A549 (cell line): ENCODE results near the gene TRAF1. TPM values are rescaled to one million over a fixed set of nuclear protein-coding genes. Genes with fewer than 3 reads are reported as not detected.

Experiments
- ATAC-seq, 2 experiments: fragments of 200-7000 bp in 1 of 2; fragments of >200 bp in 1 of 2; cut with Nextera tagmentation in 1 of 2; cut with Tn5 transposase in 1 of 2; 3 replicates each; pipeline versions ENCODE4 v1.8.0 to v1.9.1; 2018 to 2020; ENCODE audit warnings: mild to moderate bottlenecking in 1 of 2, moderate library complexity in 1 of 2
- CTCF ChIA-PET: fragments of 300-600 bp; sonication (Branson Sonifier 250); formaldehyde crosslinking; extraction: SDS; loops from one replicate; lab custom pipeline; 2021; ENCODE audit warnings: antibody characterized with exemption, inconsistent platforms; lab: Yijun Ruan, JAX
- POLR2A ChIA-PET: fragments of 350-600 bp; formaldehyde crosslinking; extraction: SDS; loops from one replicate; lab custom pipeline; 2021; ENCODE audit warnings: antibody characterized with exemption, inconsistent platforms; lab: Yijun Ruan, JAX
- DNase-seq, 2 experiments: peaks; one replicate each; pipeline versions ENCODE4 v3.0.0 to v3.0.0-alpha.2; 2011 to 2016; ENCODE audit warnings: low read depth in 1 of 2, low spot score in 1 of 2
- FAIRE-seq: peaks from 2 replicates; lab custom pipeline; 2011; peaks lifted over from hg19 to GRCh38; lab: Jason Lieb, UNC
- H3K27ac ChIP-seq, 2 experiments: fragments of >200 bp; sonication (Bioruptor Twin); formaldehyde crosslinking; 3 replicates each; pipeline ENCODE4 v1.5.1; 2016 to 2017
- H3K4me1 ChIP-seq: fragments of >200 bp; sonication (Bioruptor Twin); formaldehyde crosslinking; 3 replicates; pipeline ENCODE4 v1.6.1; 2016
- H3K4me2 ChIP-seq: fragments of >200 bp; sonication (Bioruptor Twin); formaldehyde crosslinking; 3 replicates; pipeline ENCODE4 v1.6.1; 2016
- H3K4me3 ChIP-seq: fragments of >200 bp; sonication (Bioruptor Twin); formaldehyde crosslinking; 3 replicates; pipeline ENCODE4 v1.5.1; 2016
- H3K9me3 ChIP-seq: fragments of >200 bp; sonication (Bioruptor Twin); formaldehyde crosslinking; 3 replicates; pipeline ENCODE4 v1.6.1; 2016
- BCL3 ChIP-seq: fragments of >200 bp; sonication (Bioruptor Twin); formaldehyde crosslinking; IDR thresholded peaks from 3 replicates; pipeline ENCODE4 v1.6.1; 2016
- BHLHE40 ChIP-seq: IDR thresholded peaks from 2 replicates; pipeline ENCODE4 v1.6.1; 2012; ENCODE audit warnings: low read depth, low read length, inconsistent platforms
- CTCF ChIP-seq: fragments of >200 bp; sonication (Bioruptor Twin); formaldehyde crosslinking; IDR thresholded peaks from 3 replicates; pipeline ENCODE4 v1.5.1; 2016
- E2F6 ChIP-seq: IDR thresholded peaks from 2 replicates; pipeline ENCODE4 v1.6.1; 2012; ENCODE audit warnings: low read depth, borderline replicate concordance
- EP300 ChIP-seq, 2 experiments: fragments of >200 bp; sonication (Bioruptor Twin); formaldehyde crosslinking; IDR thresholded peaks; 2 replicates in 1 of 2; 3 replicates in 1 of 2; pipeline ENCODE4 v1.6.1; 2016 to 2017
- HMGXB4 ChIP-seq: fragments of 250-450 bp; sonication (Bioruptor Pico); IDR thresholded peaks from 2 replicates; pipeline ENCODE4 v1.5.0; 2021; ENCODE audit warnings: mild to moderate bottlenecking, moderate library complexity, borderline replicate concordance
- JUN ChIP-seq, 2 experiments: fragments of >200 bp; sonication (Bioruptor Twin); formaldehyde crosslinking; IDR thresholded peaks; 2 replicates in 1 of 2; 3 replicates in 1 of 2; pipeline ENCODE4 v1.6.1; 2016 to 2017
- KDM1A ChIP-seq: fragments of 200-600 bp; sonication (generic); IDR thresholded peaks from 2 replicates; pipeline ENCODE4 v1.6.1; 2016; ENCODE audit warnings: low read depth, mild to moderate bottlenecking
- MAX ChIP-seq: IDR thresholded peaks from 2 replicates; pipeline ENCODE4 v1.6.1; 2012
- PBX3 ChIP-seq: IDR thresholded peaks from 2 replicates; pipeline ENCODE4 v1.6.1; 2012
- POLR2A ChIP-seq: IDR thresholded peaks from 2 replicates; pipeline ENCODE4 v1.6.1; 2012; ENCODE audit warnings: mild to moderate bottlenecking, low read length
- RAD21 ChIP-seq, 2 experiments: fragments of >200 bp in 1 of 2; sonication (Bioruptor Twin) in 1 of 2; formaldehyde crosslinking in 1 of 2; IDR thresholded peaks in 1 of 2; conservative IDR thresholded peaks in 1 of 2; 2 replicates in 1 of 2; 3 replicates in 1 of 2; pipeline ENCODE4 v1.6.1; 2012 to 2018; ENCODE audit warnings: inconsistent platforms in 1 of 2
- RCOR1 ChIP-seq: fragments of 150-350 bp; IDR thresholded peaks from 2 replicates; pipeline ENCODE4 v1.6.1; 2014; ENCODE audit warnings: antibody characterized with exemption, low read length, low read depth
- SMC3 ChIP-seq: fragments of >200 bp; sonication (Bioruptor Twin); formaldehyde crosslinking; IDR thresholded peaks from 3 replicates; pipeline ENCODE4 v1.6.1; 2018; ENCODE audit warnings: inconsistent platforms
- TP53 ChIP-seq: fragments of 250-450 bp; sonication (Bioruptor Pico); IDR thresholded peaks from 2 replicates; pipeline ENCODE4 v1.5.0; 2021; ENCODE audit warnings: mild to moderate bottlenecking, moderate library complexity
- WGBS: methylation state at CpG from one replicate; pipeline ENCODE4 v1.1.6; 2017; ENCODE audit errors: missing lambda C conversion rate; 5-methylcytosine and 5-hydroxymethylcytosine counted together
- polyA plus RNA-seq, 4 experiments: library from polyadenylated mRNA; depleted of rRNA in 3 of 4; stranded (reverse); fragments of >200 nt; fragmentation: RNase III in 1 of 4; extraction: RNeasy Plus Mini Kit Qiagen cat#74134 plus additional on column Dnase treatment in 1 of 4; gene quantifications; 2 replicates in 3 of 4; 3 replicates in 1 of 4; pipeline ENCODE4 v1.2.3, GENCODE V29; 2011 to 2017

Gene TRAF1
- polyA plus RNA-seq, 2 of the 4 experiments (the other 2 are of a cell fraction): 2.0 to 3.4 TPM

GRCh38 chr9:120868676-120869359 lies 57.8 kb downstream of the TRAF1 start:
- POLR2A ChIA-PET: interaction anchor here (0.7 to 2.4 kb wide), 4 partner anchors 13 to 76 kb away, joined by 3 to 17 read pairs (median 4); partner anchors contain the start of gene FBXW2
- peak; percentile 97 for ATAC-seq

More at GRCh38 chr9:120868676-120869359, 57.8 kb downstream of the TRAF1 start:
- TF ChIP-seq SMC3: peak; percentile 48; the same call in 2 of the 3 replicates
- TF ChIP-seq MAX: 0 out of 2 replicates have a peak, but pooled peaks have one; percentile 63
- TF ChIP-seq E2F6: peak; percentile 65; the same call in 1 of the 2 replicates
- TF ChIP-seq RAD21 (conservative IDR thresholded peaks at IDR 0.05 in 1 of 2, IDR thresholded peaks at IDR 0.05 in 1 of 2): peak; percentile 43 to 47; a peak in 3 of 5 replicates
- TF ChIP-seq TP53 (CRISPR knock-in tag): no peak
- peak in 1 of 2 experiments; percentile 52; a peak in 1 of 5 replicates for TF ChIP-seq JUN (IDR thresholded peaks at IDR 0.05)
- no peak for TF ChIP-seq RCOR1
- TF ChIP-seq HMGXB4 (CRISPR knock-in tag): no peak
- no peak for TF ChIP-seq EP300 (IDR thresholded peaks at IDR 0.05)
- peak; percentile 1; the same call in 2 of the 3 replicates for TF ChIP-seq BCL3
- TF ChIP-seq PBX3: peak; percentile 41; the same call in 1 of the 2 replicates
- TF ChIP-seq BHLHE40: no peak
- no peak for TF ChIP-seq KDM1A
- peak; percentile 51 for TF ChIP-seq CTCF
- peak; percentile 48 for TF ChIP-seq POLR2A
- TF ChIP-seq, all 56 proteins: peak for 9
- CTCF ChIA-PET: interaction anchor here (0.9 to 3.6 kb wide), 14 partner anchors 11 to 191 kb away, joined by 3 to 18 read pairs (median 4); no protein-coding TSS in a partner anchor
- WGBS: 11% methylated on average over 9 of the region's 52 CpGs
- DNase-seq (peak; percentile 96 to 98), FAIRE-seq (no peak)
- H3K27ac ChIP-seq: peak overlapping the region; percentile 78 to 89
- H3K4me2 ChIP-seq: peak overlapping the region; percentile 92
- peaks cover 28% of the 10 kb centered on the region for H3K4me1 ChIP-seq
- H3K4me3 ChIP-seq: peak overlapping the region; percentile 39
- H3K9me3 ChIP-seq: no peaks in the 10 kb centered on the region
